T47D (cell line): Measurements from ENCODE around the gene CAPN12.

Experiments
- DNase-seq, 2 experiments: peaks; one replicate each; pipeline versions ENCODE4 v3.0.0 to v3.0.0-alpha.2; 2011 to 2012; ENCODE audit warnings: low read depth in 1 of 2, low spot score in 1 of 2
- JUND ChIP-seq: IDR thresholded peaks from 2 replicates; pipeline ENCODE4 v1.6.1; 2012; ENCODE audit warnings: low read depth
- in situ Hi-C: cut with HindIII; loops from 2 replicates; pipeline ENCODE4 v1.10.0; 2016; ENCODE audit warnings: low sequenced_read_pairs, low pct_unique_long_range_greater_than_20kb

CAPN12 gene

DNA sequence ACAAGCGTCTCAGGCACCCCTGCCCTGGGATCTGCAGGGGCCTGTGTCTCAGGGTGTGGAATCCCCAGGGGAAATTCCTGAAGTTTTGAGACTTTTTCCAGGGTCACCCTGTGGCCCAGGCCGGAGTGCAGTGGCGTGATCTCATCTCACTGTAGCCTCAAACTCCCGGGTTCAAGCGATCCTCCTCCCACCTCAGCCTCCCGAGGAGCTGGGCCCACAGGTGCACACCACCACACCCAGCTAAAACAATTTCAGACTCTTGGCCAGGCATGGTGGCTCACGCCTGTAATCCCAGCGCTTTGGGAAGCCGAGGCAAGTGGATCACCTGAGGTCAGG, 4.0 kb downstream of the CAPN12 start:
- in situ Hi-C loops: no loop called here
- no peak for DNase-seq
- TF ChIP-seq JUND: no peak

DNA sequence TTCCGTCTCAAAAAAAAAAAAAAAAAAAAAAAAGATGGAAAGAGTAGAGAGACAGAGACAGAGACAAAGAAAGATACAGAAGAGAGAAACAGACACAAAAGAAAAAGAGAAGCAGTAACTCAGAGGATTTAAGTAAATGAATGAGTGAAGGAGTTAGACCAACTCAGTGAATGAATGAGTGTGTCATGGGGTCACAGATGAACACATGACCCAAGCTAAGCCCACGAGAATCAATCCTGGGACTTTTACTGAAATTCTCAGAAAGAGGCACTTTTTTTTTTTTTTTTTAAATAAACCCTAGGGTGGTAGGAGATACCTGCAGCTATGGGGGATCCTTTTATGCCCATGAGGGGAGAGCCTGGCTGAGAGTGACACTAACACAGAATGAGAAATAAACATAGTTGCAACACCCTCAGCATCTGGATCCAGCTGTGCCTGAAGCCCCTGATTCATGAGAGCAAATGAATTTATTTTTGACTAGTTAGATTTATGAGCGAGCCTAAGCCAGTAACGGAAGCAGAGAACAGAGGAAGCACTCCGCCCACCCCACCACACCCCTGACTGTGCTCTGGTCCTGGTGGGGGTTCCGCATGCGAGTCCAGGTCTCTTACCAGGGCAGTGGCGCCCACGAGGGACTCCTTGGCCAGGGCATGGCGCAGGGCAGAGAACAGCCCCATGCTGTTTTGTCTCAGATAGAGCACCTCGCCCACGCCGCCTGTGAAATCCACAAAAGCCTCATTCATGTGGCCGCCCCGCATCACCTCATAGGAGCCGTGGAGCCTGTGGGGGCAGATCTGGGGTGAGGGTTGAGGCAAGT, 4.6 kb downstream of the CAPN12 start:
- in situ Hi-C loops: no loop called here
- no peak for DNase-seq
- no peak for TF ChIP-seq JUND

DNA sequence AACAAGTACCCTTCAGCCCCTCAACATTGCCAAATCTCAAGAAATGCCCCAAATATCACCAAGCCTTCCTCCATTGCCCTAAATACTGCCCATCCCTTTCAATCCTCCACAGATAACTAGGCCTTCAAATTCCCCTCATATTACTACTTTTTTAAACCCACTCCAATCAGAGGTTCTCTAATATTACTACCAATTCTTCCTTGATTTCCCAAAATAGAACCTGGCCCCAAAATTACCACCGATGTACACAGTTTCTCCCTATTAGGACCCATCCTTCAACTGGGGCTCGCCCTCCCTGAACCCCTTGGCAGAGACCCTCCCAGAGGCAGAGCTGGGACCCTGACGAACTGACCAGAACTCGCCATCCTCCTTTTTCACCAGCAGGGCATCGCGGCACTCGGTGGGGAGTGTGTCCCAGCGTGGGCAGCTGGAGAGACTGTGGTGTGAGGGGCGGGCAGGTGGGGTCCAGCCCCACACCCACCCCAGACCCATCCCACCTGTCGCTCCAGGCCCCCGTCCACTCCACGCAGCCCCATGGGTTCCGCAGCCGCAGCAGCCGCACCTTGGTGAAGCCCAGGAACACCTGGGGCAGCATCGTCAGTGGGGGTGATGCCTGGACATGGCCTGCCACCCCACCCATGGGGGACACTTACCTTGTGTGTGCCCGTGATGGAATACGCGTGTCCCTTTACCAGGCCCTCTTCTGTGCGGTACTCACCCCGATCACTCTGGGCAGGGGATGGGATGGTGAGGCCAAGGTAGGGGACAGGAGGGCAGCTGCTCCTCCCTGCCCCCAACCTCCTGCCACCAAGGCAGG, 6.1 kb downstream of the CAPN12 start:
- no peak for DNase-seq
- in situ Hi-C loops: no loop called here
- no peak for TF ChIP-seq JUND

DNA sequence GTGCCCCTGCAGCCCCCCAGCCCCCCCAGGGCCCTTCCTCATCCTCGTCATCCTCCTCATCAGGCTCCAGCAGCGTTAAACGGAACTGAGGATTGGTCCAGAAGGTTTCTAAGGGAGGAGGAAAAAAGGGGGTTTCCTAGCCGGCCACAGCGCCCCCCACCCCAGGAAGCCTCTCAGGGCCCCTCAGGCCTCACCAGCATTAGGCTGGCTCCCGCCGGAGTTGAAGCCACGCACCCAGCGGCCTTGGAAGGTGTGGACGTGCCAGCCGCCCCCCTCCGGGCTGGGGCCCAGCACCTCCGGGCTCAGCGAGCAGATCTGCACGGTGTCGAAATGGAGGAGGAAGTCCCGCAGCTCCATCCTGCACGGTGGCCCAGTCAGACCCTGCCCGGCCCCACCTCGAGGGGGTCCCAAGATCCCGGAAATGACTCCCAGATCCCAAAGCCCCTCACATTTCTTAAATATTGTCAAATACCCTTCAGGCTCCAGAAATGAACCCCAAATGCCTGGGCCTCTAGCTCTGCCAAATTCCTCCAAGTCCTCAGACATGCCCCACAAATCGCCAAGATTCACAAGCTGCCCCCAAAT, 6.9 kb downstream of the CAPN12 start:
- in situ Hi-C loops: no loop called here
- no peak for DNase-seq
- no peak for TF ChIP-seq JUND

DNA sequence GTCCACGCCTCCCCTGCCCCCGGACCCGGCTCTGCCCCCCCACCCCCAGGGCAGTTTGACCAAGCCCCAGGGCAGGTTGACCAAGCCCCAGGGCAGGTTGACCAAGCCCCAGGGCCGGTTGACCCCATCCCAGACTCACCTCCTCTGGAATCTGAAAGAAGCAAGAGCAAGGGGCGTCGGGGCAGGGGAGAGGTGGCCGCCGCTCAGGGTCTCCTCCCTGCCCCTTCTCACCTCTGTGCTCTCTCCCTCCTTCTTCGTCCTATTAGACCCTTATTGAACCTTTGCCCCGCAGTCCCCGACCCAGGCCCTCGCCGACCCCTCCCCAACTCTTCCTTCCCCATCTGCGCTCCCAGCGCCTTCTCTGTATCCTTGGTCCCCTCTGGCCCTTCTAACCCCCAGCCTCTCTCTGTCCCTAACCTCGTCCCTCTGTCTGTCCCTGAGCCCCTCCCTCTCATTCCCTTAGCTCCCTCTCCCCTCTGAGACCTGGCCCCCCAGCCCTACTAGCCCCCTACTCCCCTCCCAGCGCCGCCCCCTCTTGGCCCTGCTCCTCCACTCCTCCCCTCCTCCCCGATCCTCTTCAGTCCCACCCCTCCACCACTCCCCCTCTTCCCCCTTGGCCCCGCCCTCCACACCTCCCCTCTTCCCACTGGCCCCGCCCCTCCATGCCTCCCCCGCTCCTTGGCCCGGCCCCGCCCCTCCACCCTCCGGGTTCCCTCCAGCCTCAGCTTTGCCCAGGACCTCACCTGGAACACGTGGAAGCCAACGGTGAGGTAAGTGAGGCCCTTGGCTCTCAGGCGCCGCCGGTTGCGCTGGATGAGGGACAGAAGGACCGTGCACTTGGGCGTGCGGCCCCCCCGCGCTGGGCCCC, 7.6 kb downstream of the CAPN12 start:
- peak in 1 of 2 experiments; percentile 56 for DNase-seq
- TF ChIP-seq JUND: no peak
- in situ Hi-C loops: no loop called here

DNA sequence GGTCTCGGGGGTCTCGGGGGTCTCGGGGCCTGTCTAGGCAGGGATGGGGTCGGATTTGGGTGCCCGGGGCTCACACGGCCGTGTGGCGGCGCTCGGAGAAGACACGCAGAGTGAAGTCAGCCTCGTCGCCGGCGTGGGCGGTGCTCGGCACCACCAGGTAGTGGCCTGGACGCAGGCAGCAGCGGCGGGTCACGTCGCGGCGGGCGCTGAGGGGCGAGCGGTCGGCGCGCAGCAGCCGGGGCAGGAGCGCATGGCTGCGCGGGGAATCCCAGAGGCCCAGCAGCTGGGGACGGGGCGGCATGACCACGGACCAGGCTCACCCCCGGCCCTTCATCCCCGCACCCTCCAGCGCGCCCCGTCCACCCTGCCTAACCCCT, 8.2 kb downstream of the CAPN12 start:
- TF ChIP-seq JUND: no peak
- DNase-seq: peak in 1 of 2 experiments; percentile 36
- in situ Hi-C loops: no loop called here

DNA sequence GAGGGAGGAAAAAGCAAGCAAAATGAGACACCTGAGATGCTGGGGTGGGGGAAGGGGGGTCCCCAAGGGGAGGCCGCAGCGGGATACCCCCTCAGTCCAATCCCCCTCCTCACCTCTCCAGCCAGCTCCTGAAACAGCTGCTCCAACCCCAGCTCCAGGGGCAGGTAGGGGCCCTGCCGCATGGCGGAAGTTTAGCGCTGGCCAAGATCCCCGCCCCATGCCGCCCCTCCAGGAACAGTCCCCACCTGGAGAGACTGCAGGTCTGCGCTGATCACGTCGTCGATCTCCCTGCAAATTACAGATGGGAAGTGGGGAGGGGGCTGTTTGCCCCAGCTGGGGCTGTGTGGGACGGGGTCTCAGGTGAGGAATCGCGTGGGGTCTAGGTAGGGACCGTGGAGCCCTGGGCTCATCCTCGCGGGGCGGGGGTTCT, 9.0 kb downstream of the CAPN12 start:
- in situ Hi-C loops: no loop called here
- DNase-seq: no peak
- no peak for TF ChIP-seq JUND

DNA sequence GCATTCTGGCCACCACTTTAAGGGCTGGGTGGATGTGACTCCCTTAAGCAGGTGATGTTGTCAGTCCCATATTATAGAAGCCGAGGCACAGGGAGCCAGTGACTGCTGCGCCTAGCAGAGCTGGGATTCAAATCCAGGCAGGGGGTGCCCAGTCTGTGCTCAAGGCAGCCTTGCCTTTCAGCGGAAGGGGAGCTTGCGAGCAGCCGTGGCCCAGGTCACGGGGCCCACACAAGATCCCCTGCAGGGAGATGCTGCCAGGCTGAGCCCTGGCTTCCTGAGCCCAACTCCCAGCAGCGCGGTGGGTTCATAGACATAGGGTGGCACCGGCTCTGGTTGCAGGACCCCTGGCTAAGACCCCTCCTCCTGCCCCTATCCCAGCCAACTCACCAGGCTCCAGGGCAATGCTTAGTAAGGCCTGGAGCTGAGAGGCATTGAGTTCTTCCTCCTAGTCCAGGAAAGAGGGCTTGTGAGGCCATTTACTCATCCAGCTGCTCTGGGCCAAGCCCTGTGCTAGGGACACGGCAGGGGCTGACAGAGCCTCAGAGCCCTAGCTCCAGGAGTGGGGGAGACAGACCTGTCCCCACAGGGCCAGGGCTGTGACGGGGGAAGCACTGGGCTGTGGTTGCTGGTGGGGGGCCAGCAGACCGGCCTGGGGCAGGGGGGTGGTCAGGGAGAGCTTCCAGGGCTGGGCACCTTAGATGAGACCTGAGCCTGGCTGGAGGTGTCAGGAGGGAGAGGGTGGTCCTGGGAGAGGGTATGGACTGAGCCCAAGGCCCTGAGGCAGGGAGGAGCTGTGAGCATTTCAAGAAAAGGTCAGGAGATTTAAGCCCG, 9.6 kb downstream of the CAPN12 start:
- no peak for TF ChIP-seq JUND
- in situ Hi-C loops: no loop called here
- peak; percentile 37 to 50 for DNase-seq

DNA sequence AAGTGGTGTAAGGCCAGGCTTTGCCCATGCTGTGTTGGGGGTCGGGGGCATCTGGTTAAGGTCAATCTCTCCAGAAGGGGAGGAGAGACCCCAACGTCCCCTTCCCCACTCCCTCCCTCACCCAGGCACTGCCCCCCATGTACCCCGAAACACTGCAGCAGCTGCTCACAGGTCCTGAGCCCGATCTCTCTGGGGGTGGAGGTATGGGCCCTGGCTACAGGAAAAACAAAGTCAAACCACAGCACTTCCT, 10.2 kb downstream of the CAPN12 start:
- no peak for TF ChIP-seq JUND
- in situ Hi-C loops: no loop called here

DNA sequence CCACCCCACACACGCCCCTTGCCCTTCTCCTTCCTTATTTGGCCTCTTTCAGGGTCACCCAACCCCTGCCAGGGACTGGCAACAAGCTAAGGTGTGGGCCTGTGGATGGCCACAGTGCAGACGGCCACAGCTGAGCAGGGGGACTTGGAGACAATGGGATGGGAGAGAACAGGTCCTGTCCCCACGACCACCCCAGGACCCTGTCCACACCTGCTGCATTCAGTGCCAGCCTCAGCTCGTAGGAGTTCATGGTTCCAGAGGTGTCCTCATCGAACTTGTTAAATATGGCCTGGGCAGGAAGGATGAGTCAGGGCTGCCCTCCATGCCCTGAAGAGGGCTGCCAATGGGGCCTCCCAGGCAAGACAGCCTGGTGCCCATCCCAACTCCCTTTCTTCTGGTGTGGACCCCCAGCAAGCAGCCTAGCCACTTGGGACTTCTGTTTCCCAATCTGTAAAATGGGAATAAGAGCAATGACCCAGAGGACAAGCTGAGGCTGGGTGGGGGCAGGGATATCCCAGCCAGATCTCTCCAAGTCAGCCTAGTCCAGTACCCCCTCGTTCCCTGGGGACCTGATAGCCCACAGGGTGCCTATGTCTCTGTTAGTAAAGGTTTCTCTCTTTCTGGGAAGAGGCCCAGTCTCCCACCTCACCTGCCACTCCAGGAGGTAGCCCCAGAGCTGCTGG, 10.6 kb downstream of the CAPN12 start:
- no peak for DNase-seq
- in situ Hi-C loops: no loop called here
- TF ChIP-seq JUND: no peak

More for the DNA sequence above, 10.2 kb downstream of the CAPN12 start:
- no peak for DNase-seq

DNA sequence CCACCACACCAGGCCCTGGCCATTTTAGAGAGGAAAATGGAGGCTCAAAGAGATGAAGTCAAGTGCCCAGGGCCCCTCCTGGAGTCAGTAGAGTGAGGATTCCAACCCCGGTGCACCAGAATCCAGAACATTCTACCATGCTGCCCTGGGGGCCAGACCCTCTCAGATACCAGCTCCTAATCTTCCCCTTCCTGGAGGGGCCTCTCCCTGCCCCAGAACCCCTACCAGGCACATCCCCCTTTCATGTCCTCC, 11.1 kb downstream of the CAPN12 start:
- TF ChIP-seq JUND: no peak
- no peak for DNase-seq
- in situ Hi-C loops: no loop called here
